VCaP (cell line): ENCODE results near the gene KLK12.

Experiments used
- H3K27ac ChIP-seq: fragments of 450-650 bp; 2 replicates; pipeline ENCODE4 v1.5.1; 2017
- TF ChIP-seq, protein P1 (sequence below): fragments of 450-650 bp; conservative IDR thresholded peaks from 2 replicates; pipeline ENCODE4 v1.5.1; 2017; ENCODE audit warnings: mild to moderate bottlenecking, moderate library complexity

The KLK12 gene

DNA sequence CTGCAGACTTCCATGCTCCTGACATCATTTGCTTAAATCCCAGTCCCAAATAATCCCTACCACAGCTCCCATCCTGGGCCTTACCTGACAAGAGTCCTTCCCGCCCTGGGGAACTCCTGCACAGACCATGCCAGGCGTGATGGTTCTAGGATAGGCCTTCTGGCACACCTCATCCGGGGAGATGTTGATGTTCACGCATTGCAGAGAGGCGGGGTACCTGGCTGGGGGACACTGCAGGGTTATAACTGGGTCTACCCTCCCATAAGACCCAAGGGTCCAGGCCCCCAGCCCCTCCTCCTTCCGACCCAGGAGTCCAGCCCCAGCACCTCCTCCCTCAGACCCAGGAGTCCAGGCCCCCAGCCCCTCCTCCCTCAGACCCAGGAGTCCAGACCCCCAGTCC lies 43.9 kb upstream of the KLK12 start:
- TF ChIP-seq, protein P1, sequence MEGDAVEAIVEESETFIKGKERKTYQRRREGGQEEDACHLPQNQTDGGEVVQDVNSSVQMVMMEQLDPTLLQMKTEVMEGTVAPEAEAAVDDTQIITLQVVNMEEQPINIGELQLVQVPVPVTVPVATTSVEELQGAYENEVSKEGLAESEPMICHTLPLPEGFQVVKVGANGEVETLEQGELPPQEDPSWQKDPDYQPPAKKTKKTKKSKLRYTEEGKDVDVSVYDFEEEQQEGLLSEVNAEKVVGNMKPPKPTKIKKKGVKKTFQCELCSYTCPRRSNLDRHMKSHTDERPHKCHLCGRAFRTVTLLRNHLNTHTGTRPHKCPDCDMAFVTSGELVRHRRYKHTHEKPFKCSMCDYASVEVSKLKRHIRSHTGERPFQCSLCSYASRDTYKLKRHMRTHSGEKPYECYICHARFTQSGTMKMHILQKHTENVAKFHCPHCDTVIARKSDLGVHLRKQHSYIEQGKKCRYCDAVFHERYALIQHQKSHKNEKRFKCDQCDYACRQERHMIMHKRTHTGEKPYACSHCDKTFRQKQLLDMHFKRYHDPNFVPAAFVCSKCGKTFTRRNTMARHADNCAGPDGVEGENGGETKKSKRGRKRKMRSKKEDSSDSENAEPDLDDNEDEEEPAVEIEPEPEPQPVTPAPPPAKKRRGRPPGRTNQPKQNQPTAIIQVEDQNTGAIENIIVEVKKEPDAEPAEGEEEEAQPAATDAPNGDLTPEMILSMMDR: no peak
- H3K27ac ChIP-seq: no peak overlapping the region

DNA sequence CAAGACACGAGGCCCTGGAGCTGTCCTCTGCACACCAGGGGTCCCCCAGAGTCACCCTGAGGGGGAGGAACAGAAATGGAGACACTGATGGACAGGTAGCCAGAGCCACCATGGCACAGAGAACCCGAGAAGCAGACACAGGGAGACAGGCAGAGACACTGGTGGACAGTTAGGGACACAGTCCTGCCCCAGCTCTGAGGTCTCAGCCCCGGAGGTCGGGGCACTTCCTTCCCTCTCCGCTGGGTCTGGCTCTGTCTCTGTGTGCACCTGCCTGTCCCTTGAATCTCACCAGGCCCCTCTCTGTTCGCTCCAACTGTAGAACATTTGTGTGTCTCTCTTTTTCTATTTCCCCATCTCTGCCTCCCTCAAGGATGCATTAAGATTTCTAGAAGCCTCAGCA lies 43.3 kb upstream of the KLK12 start:
- H3K27ac ChIP-seq: no peak overlapping the region
- TF ChIP-seq, protein P1: no peak

DNA sequence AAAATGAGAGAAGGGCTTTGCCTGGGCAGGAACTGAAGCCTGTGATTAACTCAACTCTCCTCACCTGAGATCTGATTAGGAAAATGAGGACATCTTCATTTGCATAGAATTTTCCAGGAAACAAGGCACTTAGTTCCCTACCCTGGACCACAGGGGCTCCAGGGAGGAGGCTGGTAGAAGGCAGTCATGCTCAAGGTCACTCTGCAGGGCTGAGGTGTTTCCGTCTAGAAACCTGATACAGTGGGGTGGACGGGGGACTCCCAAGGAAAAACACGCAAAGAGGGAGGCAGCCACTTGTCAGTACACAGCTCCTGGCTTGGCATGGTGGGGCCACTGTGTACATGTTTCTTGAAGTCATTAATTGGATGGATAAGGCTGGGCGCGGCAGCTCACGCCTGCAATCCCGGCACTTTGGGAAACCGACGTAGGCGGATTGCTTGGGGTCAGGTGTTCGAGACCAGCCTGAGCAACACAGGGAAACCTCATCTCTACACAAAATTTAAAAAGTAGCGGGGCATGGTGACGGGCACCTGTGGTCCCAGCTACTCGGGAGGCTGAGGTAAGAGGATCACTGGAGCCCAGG lies 41.9 kb upstream of the KLK12 start:
- TF ChIP-seq, protein P1: no peak
- no peak overlapping the region for H3K27ac ChIP-seq

DNA sequence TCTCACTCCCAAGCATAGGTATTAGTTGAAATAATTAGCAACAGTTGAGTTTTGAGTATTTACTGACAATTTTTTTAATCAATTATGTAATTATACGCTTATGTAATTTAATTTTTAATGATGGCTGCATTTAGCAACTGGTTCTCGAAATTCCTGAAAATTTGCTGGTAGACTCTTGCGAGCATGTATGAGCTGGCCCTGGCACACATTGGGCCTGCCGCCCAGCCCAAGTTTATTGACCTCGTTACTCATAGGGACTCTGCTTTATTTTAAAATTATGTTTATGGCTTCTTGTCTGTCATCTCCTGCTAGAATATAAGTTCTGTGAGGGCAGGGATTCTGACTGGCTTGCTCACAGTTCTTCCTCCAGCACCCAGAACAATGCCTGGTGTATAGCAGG lies 41.2 kb upstream of the KLK12 start:
- TF ChIP-seq, protein P1: no peak
- no peak overlapping the region for H3K27ac ChIP-seq

DNA sequence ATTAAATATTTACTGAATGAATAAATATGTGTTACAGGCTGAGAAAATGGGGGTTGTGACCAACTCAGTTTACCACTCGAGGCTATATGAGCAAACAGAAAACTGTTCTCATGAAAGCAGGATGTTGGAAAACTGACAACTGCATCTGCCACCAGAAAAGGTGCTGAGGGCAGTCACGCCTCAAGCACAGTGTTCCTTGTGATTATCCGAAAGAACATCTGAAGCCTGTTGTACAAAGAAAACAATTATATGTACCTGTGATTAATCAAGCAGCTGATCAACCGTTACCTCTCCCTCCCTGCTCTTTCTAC lies 36.2 kb upstream of the KLK12 start:
- TF ChIP-seq, protein P1: no peak

DNA sequence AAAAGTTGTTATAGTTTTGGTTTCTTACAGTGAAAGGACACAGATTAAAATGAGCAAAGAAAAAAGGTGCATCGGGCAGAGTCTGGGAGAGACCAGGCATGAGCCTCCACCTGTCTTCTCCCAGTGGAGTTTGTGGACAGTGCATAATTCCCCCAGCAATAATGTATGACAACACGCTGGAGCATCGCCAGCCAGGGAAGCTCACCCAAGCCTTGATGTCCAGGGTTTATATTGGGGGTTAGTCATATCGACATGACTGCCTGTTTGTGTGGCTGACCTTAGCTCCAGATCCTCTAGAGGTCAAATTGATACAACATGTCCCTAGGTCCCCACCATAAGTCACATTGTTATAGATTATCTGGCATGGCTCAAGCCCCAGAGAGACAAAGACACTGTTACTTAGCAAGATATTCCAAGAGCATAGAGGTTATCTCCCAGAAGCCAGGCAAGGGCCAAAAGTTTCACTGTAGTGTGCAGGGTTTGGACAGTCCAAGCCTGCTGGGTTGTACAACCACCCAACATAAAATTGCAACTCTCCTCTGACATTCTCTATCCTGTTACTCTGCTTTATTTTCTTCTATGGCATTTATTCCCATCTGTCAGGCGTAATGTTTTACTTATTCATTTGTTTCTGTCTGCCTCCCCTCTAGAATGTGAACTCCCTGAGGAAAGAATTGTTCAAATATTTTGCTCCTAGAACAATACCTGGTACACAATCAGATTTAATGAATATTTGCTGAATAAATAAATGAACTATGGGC lies 35.7 kb upstream of the KLK12 start:
- H3K27ac ChIP-seq: peak overlapping the region; percentile 87
- TF ChIP-seq, protein P1: no peak

More for the DNA sequence above, 36.2 kb upstream of the KLK12 start:
- peak overlapping the region; percentile 87 for H3K27ac ChIP-seq

DNA sequence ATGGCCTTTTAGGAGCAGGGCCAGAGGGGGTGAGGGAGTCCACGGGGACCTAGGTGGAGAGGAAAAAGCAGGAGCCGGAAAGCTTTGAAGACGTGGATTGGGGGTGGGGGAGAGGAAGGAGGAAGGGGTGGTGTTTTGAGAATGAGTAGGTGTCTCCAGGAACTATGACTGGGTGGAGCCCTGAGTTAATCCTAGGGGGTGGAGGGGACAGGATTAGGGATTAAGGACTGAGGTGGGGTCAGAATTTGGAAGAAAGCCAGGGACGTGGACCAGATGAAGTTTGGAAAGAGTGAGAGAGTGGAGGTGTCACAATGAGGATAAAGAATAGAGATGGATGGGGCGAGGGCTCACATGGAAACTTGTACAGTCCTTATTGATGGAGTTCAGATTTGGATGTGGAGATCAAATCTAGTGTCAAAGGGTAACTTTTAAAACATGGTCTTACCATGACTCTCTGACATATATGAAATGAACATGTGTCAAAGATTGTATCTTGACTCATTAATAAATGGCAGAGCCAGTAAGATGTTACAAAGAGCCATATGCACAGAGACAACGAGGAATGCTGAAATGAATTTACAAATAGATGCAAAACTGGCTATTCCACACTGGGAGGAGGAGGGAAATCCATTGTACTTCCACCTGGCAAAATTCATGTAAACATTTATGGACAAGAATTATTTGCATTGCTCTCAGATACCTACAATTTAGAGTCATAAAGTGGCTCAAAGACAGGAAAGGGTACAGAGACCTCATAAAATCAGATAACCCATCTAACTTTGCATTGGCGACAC lies 31.8 kb upstream of the KLK12 start:
- H3K27ac ChIP-seq: peak overlapping the region; percentile 56
- TF ChIP-seq, protein P1: no peak
